Measurements from ENCODE around the gene UPB1.

GRCh38 chr22:24467340-24467739 is 27.8 kb upstream of the UPB1 start:
- no peak for TF ChIP-seq CTCF (IDR thresholded peaks at IDR 0.05)
- no peak for TF ChIP-seq POLR2AphosphoS5 (IDR thresholded peaks at IDR 0.05)
- TF ChIP-seq POLR2A (IDR thresholded peaks at IDR 0.05), result no peak

Measured in prostate gland (tissue), 2 donors.